ENCODE results near the gene NCKAP5. TPM values are rescaled to one million over a fixed set of nuclear protein-coding genes. Genes with fewer than 3 reads are reported as not detected.

NCKAP5 gene
- total and polyA plus RNA-seq, 2 of the 8 experiments (the other 6 are each of a cell fraction or from before 2014, with no cell fraction given), result 0.27 to 0.86 TPM

DNA sequence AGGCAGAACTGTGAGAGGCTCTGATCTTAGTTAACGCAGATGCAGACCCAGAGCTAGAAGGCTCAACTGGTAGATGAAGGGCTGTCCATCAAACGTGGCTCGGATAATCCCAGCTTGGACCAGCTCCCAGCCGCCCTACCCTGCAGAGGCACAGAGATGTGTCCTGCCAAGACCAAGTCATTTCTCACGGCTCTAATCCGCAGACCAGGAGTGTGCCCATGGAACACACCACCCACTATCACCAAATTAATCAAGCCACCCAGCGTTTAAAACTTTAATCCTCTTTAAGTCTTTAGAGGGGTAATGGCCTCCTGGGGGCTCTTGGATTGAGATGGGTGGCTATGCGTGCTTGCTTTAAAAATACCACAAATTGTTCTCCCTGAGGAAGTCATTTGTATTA is 915.8 kb downstream of the NCKAP5 start:
- 82% methylated on average over 8 of the region's 8 CpGs; no CpG with 5 or more reads in 1 of the 2 experiments for WGBS, 2 experiments (ENCODE audit: extremely low coverage in 1 of 2, insufficient coverage in 1 of 2, insufficient read length in 1 of 2, insufficient replicate concordance in 2 of 2, low coverage in 1 of 2, low lambda C conversion rate in 2 of 2, missing lambda C conversion rate in 1 of 2)
- Histone ChIP-seq H4K91ac (replicated peaks; ENCODE audit: insufficient read length, low read length) (no peak overlapping the region), H2BK20ac (ENCODE audit: low read length) (no peak overlapping the region), H2AFZ (ENCODE audit: low read length) (no peak overlapping the region), H3K79me1 (ENCODE audit: low read depth, low read length) (no peaks in the 10 kb centered on the region), H2BK15ac (ENCODE audit: low read length) (no peak overlapping the region), H3K14ac (ENCODE audit: insufficient read length) (no peak overlapping the region), H3K23ac (ENCODE audit: insufficient read length) (no peak overlapping the region), H3K79me2 (ENCODE audit: control insufficient read depth in 1 of 2, insufficient read depth in 2 of 2, low read length in 2 of 2) (no peaks in the 10 kb centered on the region), H3K23me2 (ENCODE audit: low read depth, low read length) (no peaks in the 10 kb centered on the region), H3K9ac (replicated peaks in 1 of 4; ENCODE audit: extremely low read depth in 1 of 4, low read depth in 3 of 4, low read length in 3 of 4) (no peak overlapping the region), H4K20me1 (replicated peaks in 1 of 2; ENCODE audit: control insufficient read depth in 1 of 2, insufficient read depth in 2 of 2, low read length in 2 of 2) (no peaks in the 10 kb centered on the region), H3K56ac (replicated peaks; ENCODE audit: insufficient read length, low read depth, low read length) (no peak overlapping the region), H3K4ac (replicated peaks; ENCODE audit: insufficient read length, low read depth, low read length) (no peak overlapping the region), H2BK12ac (ENCODE audit: low read depth, low read length) (no peak overlapping the region), H3K36me3 (ENCODE audit: control insufficient read depth in 2 of 4, insufficient read depth in 4 of 4, low read length in 3 of 4) (no peaks in the 10 kb centered on the region), H4K5ac (ENCODE audit: insufficient read length, low read depth, low read length) (no peak overlapping the region), H3K9me3 (ENCODE audit: insufficient read depth in 2 of 2, low read depth in 1 of 2, low read length in 1 of 2) (no peaks in the 10 kb centered on the region), H3K4me2 (ENCODE audit: insufficient read depth in 1 of 2, low read depth in 2 of 2, low read length in 2 of 2) (no peak overlapping the region), H2BK5ac (ENCODE audit: low read depth, low read length) (no peak overlapping the region), H3K4me1 (replicated peaks in 1 of 4; ENCODE audit: control insufficient read depth in 3 of 4, insufficient read depth in 4 of 4, low read length in 3 of 4) (peaks cover 0 to 3% (median 0%) of the 10 kb centered on the region in 4 experiments; a peak in 1 of 7 replicates), H3K18ac (ENCODE audit: extremely low read depth, low read length) (no peak overlapping the region), H3K27ac (ENCODE audit: low read depth, low read length) (no peak overlapping the region), H4K8ac (ENCODE audit: extremely low read depth, insufficient read depth, low read length) (no peak overlapping the region), H2BK120ac (replicated peaks; ENCODE audit: low read depth, low read length) (no peak overlapping the region), H2AK5ac (ENCODE audit: low read depth, low read length) (no peak overlapping the region), H3K4me3 (ENCODE audit: extremely low read depth in 1 of 4, insufficient read depth in 2 of 4, low read depth in 3 of 4, low read length in 4 of 4) (no peak overlapping the region), H3K27me3 (replicated peaks in 1 of 4; ENCODE audit: control insufficient read depth in 3 of 4, extremely low read depth in 1 of 4, insufficient read depth in 3 of 4, low read length in 3 of 4) (no peaks in the 10 kb centered on the region)
- FAIRE-seq, result no peak
- CTCF ChIA-PET (ENCODE audit: partially characterized antibody), result interaction anchor here (0.7 to 3.8 kb wide), 9 partner anchors 8 to 519 kb away, joined by 3 to 11 read pairs (median 3); partner anchors contain the start of gene LYPD1
- POLR2A ChIA-PET (ENCODE audit: partially characterized antibody), result no interaction called here
- TF ChIP-seq EP300 (IDR thresholded peaks at IDR 0.05; ENCODE audit: borderline replicate concordance in 1 of 2, low read depth in 2 of 2, low read length in 2 of 2) (no peak), MAFK (IDR thresholded peaks at IDR 0.05; ENCODE audit: low read depth, low read length) (no peak), CHD1 (IDR thresholded peaks at IDR 0.05; ENCODE audit: low read depth, low read length) (no peak), GABPA (IDR thresholded peaks at IDR 0.05; ENCODE audit: borderline replicate concordance, insufficient read depth, low read length) (no peak), CEBPB (IDR thresholded peaks at IDR 0.05; ENCODE audit: low read depth, low read length) (no peak), HDAC6 (IDR thresholded peaks at IDR 0.05; ENCODE audit: low read depth, low read length) (no peak), RXRA (IDR thresholded peaks at IDR 0.05; ENCODE audit: insufficient read depth, low read depth, low read length) (no peak), CBX8 (IDR thresholded peaks at IDR 0.05; ENCODE audit: borderline replicate concordance, low read depth, low read length) (no peak), TAF7 (optimal IDR thresholded peaks at IDR 0.05; ENCODE audit: borderline replicate concordance, low read depth, low read length) (no peak)
- DNase-seq (ENCODE audit: low read depth in 1 of 2, low spot score in 2 of 2), result no peak
